HG02623 (cell line): ENCODE measurements around the gene TP53TG3C.
"Not testable (repeated sequence)": the region's sequence is repeated elsewhere in the genome, so short reads cannot be mapped to it uniquely, and the experiment has no call there.

ENCODE experiments used
- ATAC-seq: cut with Tn5 transposase; IDR thresholded peaks from one replicate; pipeline ENCODE4 v1.9.1; 2021; ENCODE audit warnings: moderate library complexity; ENCODE audit not compliant: unreplicated experiment

TP53TG3C gene

GRCh38 chr16:33193926-33194325 lies at the start of gene TP53TG3C:
TP53TG3C (plus strand) TSS chr16:33194226; CDS start chr16:33194294, 68 bp downstream.
- ATAC-seq = not testable (repeated sequence)
